Epithelial cell of esophagus (primary cell): Measurements from ENCODE around the gene ETV7.

Source experiments
- DNase-seq: peaks from one replicate; pipeline ENCODE4 v3.0.0; 2010; ENCODE audit warnings: low read depth
- H3K4me3 ChIP-seq: 2 replicates; pipeline ENCODE4 v1.5.1; 2011; ENCODE audit warnings: mild to moderate bottlenecking, low read length, control low read depth
- TF ChIP-seq, protein P1 (sequence below): IDR thresholded peaks from 2 replicates; pipeline ENCODE4 v1.5.1; 2011; ENCODE audit warnings: low read depth, mild to moderate bottlenecking, low read length, control low read depth, inconsistent platforms; ENCODE audit not compliant: insufficient read depth; ENCODE audit errors: missing control alignments

The ETV7 gene

DNA sequence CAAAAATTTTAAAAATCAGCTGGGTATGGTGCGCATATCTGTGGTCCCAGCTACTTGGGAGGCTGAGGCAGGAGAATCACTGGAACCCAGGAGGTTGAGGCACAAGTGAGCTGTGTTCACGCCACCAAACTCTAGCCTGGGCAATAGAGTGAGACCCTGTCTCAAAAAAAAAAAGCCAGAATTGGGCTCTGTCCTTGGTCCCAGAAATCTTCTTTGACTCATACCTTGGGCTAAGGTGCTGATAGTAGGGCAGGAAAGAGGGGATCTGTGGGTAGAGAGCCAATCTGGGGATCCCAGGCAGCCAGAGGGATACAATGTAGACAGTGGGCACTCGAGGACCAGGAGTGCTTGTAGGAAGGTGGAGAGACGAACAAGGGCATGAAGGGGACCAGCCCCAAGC, 13.3 kb downstream of the ETV7 start:
- H3K4me3 ChIP-seq: no peak overlapping the region
- no peak for DNase-seq
- TF ChIP-seq, protein P1, sequence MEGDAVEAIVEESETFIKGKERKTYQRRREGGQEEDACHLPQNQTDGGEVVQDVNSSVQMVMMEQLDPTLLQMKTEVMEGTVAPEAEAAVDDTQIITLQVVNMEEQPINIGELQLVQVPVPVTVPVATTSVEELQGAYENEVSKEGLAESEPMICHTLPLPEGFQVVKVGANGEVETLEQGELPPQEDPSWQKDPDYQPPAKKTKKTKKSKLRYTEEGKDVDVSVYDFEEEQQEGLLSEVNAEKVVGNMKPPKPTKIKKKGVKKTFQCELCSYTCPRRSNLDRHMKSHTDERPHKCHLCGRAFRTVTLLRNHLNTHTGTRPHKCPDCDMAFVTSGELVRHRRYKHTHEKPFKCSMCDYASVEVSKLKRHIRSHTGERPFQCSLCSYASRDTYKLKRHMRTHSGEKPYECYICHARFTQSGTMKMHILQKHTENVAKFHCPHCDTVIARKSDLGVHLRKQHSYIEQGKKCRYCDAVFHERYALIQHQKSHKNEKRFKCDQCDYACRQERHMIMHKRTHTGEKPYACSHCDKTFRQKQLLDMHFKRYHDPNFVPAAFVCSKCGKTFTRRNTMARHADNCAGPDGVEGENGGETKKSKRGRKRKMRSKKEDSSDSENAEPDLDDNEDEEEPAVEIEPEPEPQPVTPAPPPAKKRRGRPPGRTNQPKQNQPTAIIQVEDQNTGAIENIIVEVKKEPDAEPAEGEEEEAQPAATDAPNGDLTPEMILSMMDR: no peak

DNA sequence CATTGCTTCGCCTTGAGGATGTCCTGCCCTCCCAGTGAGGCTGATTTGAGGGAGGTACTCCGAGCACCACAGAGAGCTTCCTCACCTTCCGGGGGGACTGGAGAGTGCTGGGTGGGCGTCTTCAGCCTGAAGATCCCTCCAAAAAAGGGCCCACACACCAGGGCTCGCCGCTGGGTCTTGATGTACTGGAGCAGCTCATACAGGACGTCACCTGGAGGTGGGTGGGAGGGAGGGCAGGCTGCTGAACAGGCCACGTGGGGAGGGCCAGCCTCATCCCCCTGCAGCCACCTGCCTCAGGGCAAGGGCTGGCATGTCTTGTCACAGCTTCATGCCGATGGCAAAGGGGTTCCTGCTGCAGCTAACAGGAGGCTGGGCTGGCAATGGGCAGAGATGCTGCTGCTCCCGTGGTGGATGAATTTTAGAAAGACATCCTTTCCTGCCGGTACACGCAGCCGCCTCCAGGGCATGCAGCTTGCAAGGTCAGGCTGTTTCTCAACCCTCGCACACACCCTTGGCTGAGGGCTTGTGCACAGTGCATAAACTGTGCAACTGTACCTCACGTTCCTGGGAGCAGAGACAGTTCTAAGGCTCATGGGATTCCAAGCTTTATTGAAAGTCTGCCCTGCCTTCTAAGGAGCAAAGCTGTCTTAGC, 14.0 kb downstream of the ETV7 start:
- TF ChIP-seq, protein P1: peak; percentile 21
- DNase-seq: peak; percentile 94
- H3K4me3 ChIP-seq: no peak overlapping the region

DNA sequence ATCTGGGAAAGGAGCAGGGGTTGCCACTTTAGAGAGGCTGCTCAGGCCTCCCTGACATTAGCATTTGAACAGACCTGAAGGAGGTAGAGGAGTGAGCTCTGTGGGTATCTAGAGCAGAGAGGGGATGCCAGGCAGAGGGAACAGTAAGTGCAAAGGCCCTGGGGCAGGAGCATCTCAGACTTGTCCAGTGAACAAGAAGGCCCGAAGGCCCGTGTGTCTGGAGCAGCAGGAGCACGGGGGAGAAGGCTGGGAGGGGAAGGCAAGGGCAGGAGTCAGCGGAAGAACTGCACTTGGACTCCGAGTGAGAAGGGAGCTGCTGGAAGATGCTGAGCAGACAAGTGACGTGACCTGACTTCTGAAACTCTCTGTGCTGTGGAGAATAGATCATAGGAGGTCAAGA, 15.4 kb downstream of the ETV7 start:
- no peak for DNase-seq

DNA sequence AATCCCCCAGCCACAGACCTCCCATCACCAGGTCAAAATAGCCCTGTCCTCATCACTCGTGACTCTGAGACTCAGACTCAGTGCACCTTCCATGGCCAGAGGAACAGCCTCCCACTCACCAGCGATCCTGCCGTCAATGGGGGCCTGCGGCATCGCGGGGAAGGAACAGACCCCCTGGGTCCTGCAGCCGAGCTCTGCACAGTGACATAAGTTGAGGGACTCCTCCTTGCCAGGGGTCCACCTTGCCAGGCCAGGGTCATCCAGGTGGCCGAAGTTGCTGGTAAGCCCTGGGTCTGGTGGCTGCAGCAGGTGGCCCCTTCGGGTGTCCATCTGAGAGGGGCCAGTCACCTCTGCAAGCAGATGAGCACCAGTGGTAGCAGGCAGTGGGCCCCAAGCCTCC, 16.3 kb downstream of the ETV7 start:
- TF ChIP-seq, protein P1: no peak
- DNase-seq: no peak
- H3K4me3 ChIP-seq: no peak overlapping the region

More for the DNA sequence above, 15.4 kb downstream of the ETV7 start:
- no peak overlapping the region for H3K4me3 ChIP-seq
- TF ChIP-seq, protein P1: no peak

DNA sequence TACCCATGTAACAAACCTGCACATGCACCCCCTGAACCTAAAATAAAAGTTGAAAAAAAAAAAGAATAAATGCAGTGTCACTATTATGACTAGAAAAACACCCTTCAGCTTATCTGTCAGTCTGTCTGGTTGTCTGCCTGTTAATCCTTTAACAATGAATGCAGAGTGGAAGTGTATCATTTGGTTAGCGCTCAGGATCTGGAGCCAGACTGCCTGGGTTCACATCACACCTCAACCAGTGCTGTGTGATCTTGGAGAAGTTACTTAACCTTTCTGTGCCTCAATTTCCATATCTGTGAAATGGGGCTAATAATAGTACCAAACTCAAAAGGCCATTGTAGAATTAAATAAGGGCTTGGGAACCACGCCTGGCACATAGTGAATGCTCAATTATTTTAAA, 16.8 kb downstream of the ETV7 start:
- no peak for DNase-seq
- no peak overlapping the region for H3K4me3 ChIP-seq
- TF ChIP-seq, protein P1: no peak

DNA sequence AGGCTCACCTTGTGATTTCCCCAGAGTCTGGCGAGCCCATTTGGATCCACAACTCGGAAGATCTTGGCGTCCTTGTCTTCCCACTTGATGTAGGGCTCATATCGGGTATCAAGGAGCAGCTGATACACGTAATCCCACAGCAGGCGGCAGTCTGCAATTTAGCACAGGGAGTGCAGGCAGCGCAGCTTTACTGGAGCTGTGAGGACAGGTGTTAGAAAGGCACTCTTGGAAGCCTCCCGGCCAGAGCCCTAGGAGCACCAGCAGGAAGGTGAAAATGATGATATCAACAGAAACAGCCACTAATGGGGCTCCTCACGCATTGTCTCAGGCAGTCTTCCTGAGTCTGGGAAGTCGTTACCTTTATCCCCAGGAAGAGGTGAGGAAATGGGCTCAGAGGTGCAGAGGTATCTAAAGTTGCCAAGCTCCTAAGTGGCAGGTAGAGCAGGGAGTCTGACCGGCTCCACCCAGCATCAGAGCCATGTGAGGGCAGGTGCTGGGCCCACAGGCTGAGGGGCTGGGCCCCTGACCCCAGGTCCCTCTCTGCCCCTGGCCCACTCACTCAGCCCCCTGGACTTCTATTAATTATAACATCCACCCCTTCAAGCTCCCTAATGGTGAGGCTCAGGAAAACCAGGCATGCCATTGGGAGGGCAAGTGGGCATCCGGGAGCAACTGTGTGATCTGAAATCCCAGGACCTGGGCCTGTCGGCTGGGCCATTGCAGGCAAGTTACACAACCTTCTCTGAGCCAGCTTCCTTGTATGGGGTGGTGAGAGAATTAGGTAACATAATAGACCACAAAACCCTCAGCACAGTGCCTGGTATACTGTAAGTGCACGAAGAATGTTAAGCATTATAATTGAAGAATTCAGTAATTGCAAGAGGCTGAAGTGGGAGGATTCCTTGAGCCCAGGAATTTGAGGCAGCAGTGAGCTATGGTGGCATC, 18.3 kb downstream of the ETV7 start:
- TF ChIP-seq, protein P1: no peak
- DNase-seq: peak; percentile 81
- no peak overlapping the region for H3K4me3 ChIP-seq
